GM23338 (cell line): Measurements from ENCODE around the gene MLLT3. TPM values are rescaled to one million over a fixed set of nuclear protein-coding genes. Genes with fewer than 3 reads are reported as not detected.

ENCODE experiments used
- ATAC-seq: fragments of 200-7000 bp; cut with Tn5 transposase; 3 replicates; pipeline ENCODE4 v1.9.1; 2020
- DNase-seq: peaks from one replicate; pipeline ENCODE4 v3.0.0-alpha.2; 2015; ENCODE audit warnings: low spot score
- H2AFZ ChIP-seq: fragments of 200-600 bp; sonication (generic); 2 replicates; pipeline ENCODE4 v1.8.0; 2016; ENCODE audit warnings: antibody characterized with exemption, mild to moderate bottlenecking, moderate library complexity
- H3F3A ChIP-seq: fragments of 200-600 bp; sonication (generic); replicated peaks from 2 replicates; pipeline ENCODE4 v1.8.0; 2017; ENCODE audit warnings: antibody characterized with exemption, mixed run types, low read depth
- H3K27ac ChIP-seq: fragments of 200-600 bp; sonication (generic); 2 replicates; pipeline ENCODE4 v1.6.1; 2016; ENCODE audit warnings: low read depth
- H3K27me3 ChIP-seq: fragments of 200-600 bp; sonication (generic); 2 replicates; pipeline ENCODE4 v1.8.0; 2016; ENCODE audit warnings: mild to moderate bottlenecking, mixed run types, moderate library complexity; ENCODE audit not compliant: insufficient read depth
- H3K36me3 ChIP-seq: fragments of 200-600 bp; sonication (generic); 2 replicates; pipeline ENCODE4 v1.8.0; 2016; ENCODE audit warnings: mild to moderate bottlenecking; ENCODE audit not compliant: insufficient read depth
- H3K4me1 ChIP-seq: fragments of 200-600 bp; sonication (generic); 2 replicates; pipeline ENCODE4 v1.8.0; 2016; ENCODE audit warnings: mild to moderate bottlenecking, moderate library complexity; ENCODE audit not compliant: insufficient read depth
- H3K4me2 ChIP-seq: fragments of 200-600 bp; sonication (generic); 2 replicates; pipeline ENCODE4 v1.7.1; 2017; ENCODE audit warnings: mixed run types
- H3K4me3 ChIP-seq: fragments of 200-600 bp; sonication (generic); 2 replicates; pipeline ENCODE4 v1.6.1; 2016; ENCODE audit warnings: mixed run types
- H3K79me2 ChIP-seq: fragments of 200-600 bp; sonication (generic); replicated peaks from 2 replicates; pipeline ENCODE4 v1.8.0; 2017; ENCODE audit warnings: mild to moderate bottlenecking; ENCODE audit not compliant: insufficient read depth
- H3K9me2 ChIP-seq: fragments of 200-600 bp; sonication (generic); 2 replicates; pipeline ENCODE4 v1.8.0; 2017; ENCODE audit not compliant: insufficient read depth
- H4K20me1 ChIP-seq: fragments of 200-600 bp; sonication (generic); replicated peaks from 2 replicates; pipeline ENCODE4 v1.8.0; 2017; ENCODE audit warnings: mild to moderate bottlenecking; ENCODE audit not compliant: insufficient read depth
- H3K27ac Mint-ChIP-seq: 2 replicates; pipeline ENCODE4 v1.8.0; 2020; ENCODE audit warnings: inconsistent platforms, mild to moderate bottlenecking, moderate library complexity, mixed read lengths
- H3K27me3 Mint-ChIP-seq: 3 replicates; pipeline ENCODE4 v1.8.0; 2022; ENCODE audit warnings: low read depth, mild to moderate bottlenecking, moderate library complexity, mixed read lengths, inconsistent platforms; ENCODE audit not compliant: insufficient read depth, poor library complexity
- H3K36me3 Mint-ChIP-seq: 3 replicates; pipeline ENCODE4 v1.8.0; 2021; ENCODE audit warnings: low read depth, mild to moderate bottlenecking, inconsistent platforms, moderate library complexity, mixed read lengths
- H3K4me1 Mint-ChIP-seq: 3 replicates; pipeline ENCODE4 v1.8.0; 2020; ENCODE audit warnings: mild to moderate bottlenecking, inconsistent platforms, mixed read lengths
- H3K4me3 Mint-ChIP-seq: 3 replicates; pipeline ENCODE4 v1.8.0; 2021; ENCODE audit warnings: moderate library complexity, mild to moderate bottlenecking, inconsistent platforms, mixed read lengths
- H3K9me3 Mint-ChIP-seq: 3 replicates; pipeline ENCODE4 v1.8.0; 2020; ENCODE audit warnings: moderate library complexity, mild to moderate bottlenecking, inconsistent platforms, mixed read lengths
- CREB1 ChIP-seq: fragments of 250-450 bp; sonication (Bioruptor Pico); IDR thresholded peaks from 2 replicates; pipeline ENCODE4 v1.5.0; 2020; ENCODE audit warnings: low read depth, mild to moderate bottlenecking, moderate library complexity
- CTCF ChIP-seq, 2 experiments: fragments of 200-600 bp in 1 of 2; sonication (generic) in 1 of 2; conservative IDR thresholded peaks; 2 replicates each; pipeline versions ENCODE4 v1.5.1 to v1.6.1; 2016 to 2017; ENCODE audit warnings: antibody characterized with exemption in 2 of 2, low read depth in 2 of 2, mild to moderate bottlenecking in 2 of 2, moderate library complexity in 1 of 2
- EZH2 ChIP-seq: fragments of 200-600 bp; sonication (generic); IDR thresholded peaks from one replicate; pipeline ENCODE4 v1.8.0; 2017; ENCODE audit warnings: antibody characterized with exemption, mild to moderate bottlenecking, low read depth; ENCODE audit not compliant: unreplicated experiment
- EZH2phosphoT487 ChIP-seq: fragments of 200-600 bp; sonication (generic); IDR thresholded peaks from one replicate; pipeline ENCODE4 v1.8.1; 2018; ENCODE audit warnings: antibody characterized with exemption; ENCODE audit not compliant: unreplicated experiment
- JUNB ChIP-seq: IDR thresholded peaks from one replicate; pipeline ENCODE4 v1.6.1; 2016; ENCODE audit warnings: antibody characterized with exemption; ENCODE audit not compliant: unreplicated experiment
- NANOG ChIP-seq: IDR thresholded peaks from 2 replicates; pipeline ENCODE4 v1.6.1; 2016; ENCODE audit warnings: antibody characterized with exemption, borderline replicate concordance
- POLR2AphosphoS5 ChIP-seq: IDR thresholded peaks from 2 replicates; pipeline ENCODE4 v1.6.1; 2016; ENCODE audit warnings: antibody characterized with exemption, low read depth
- REST ChIP-seq: IDR thresholded peaks from one replicate; pipeline ENCODE4 v1.6.1; 2018; ENCODE audit warnings: antibody characterized with exemption; ENCODE audit not compliant: unreplicated experiment
- STAT1 ChIP-seq: IDR thresholded peaks from one replicate; pipeline ENCODE4 v1.6.1; 2016; ENCODE audit warnings: antibody characterized with exemption; ENCODE audit not compliant: unreplicated experiment
- ZNF114 ChIP-seq: fragments of 250-450 bp; sonication (Bioruptor Pico); IDR thresholded peaks from 2 replicates; pipeline ENCODE4 v1.5.0; 2020; ENCODE audit warnings: mild to moderate bottlenecking, moderate library complexity
- ZNF331 ChIP-seq: fragments of 250-450 bp; sonication (Bioruptor Pico); IDR thresholded peaks from 2 replicates; pipeline ENCODE4 v1.5.0; 2020; ENCODE audit warnings: low read depth, mild to moderate bottlenecking, moderate library complexity
- ZNF462 ChIP-seq: fragments of 250-450 bp; sonication (Bioruptor Pico); IDR thresholded peaks from 2 replicates; pipeline ENCODE4 v1.5.0; 2020; ENCODE audit warnings: mild to moderate bottlenecking, moderate library complexity
- polyA plus RNA-seq: library from polyadenylated mRNA; unstranded; fragments of >200 nt; fragmentation: Nextera tagmentation; extraction: Ambion mirVana; gene quantifications from 2 replicates; pipeline ENCODE4 v1.2.1, GENCODE V29; 2016
- total RNA-seq: library from RNA; depleted of rRNA; stranded (reverse); fragments of >200 nt; shearing (Covaris generic); gene quantifications from 2 replicates; pipeline ENCODE4 v1.2.3, GENCODE V29; 2014
- TF ChIP-seq, protein P1 (sequence below): IDR thresholded peaks from 2 replicates; pipeline ENCODE4 v1.6.1; 2016; ENCODE audit warnings: antibody characterized with exemption

MLLT3 gene
- total and polyA plus RNA-seq, 2 experiments from 2014 or later = 7.5 to 9.5 TPM

DNA sequence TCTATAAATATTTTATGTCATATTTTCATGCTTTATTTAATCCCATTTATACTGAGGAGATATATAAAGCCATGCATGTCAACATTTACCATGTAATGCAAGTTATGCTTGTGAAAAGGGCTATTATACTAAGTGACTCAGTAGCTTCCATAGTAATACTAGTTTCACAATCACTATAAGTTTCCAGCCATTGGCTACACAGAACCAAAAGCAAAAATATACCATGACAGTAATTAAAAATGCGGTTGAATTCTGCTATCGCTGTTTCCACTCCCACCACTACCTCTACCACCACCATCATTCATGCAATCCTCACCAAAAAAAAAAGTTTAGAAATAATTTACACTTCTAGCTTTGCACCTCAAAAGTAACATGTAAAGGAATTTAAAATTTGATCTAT lies 60.2 kb downstream of the MLLT3 start:
- no peaks in the 10 kb centered on the region for H3K27me3 Mint-ChIP-seq

More for the DNA sequence above, 60.2 kb downstream of the MLLT3 start:
- H3K4me3 ChIP-seq = no peak overlapping the region
- H4K20me1 ChIP-seq = no peaks in the 10 kb centered on the region; the same call in 1 of the 2 replicates
- H3K4me1 Mint-ChIP-seq = peaks cover 27% of the 10 kb centered on the region
- H3K36me3 Mint-ChIP-seq = no peaks in the 10 kb centered on the region
- TF ChIP-seq CTCF (conservative IDR thresholded peaks at IDR 0.05; ENCODE audit: low read depth in 2 of 2) (no peak), CREB1 (CRISPR knock-in tag) (no peak), EZH2phosphoT487 (no peak), ZNF331 (CRISPR knock-in tag) (no peak), ZNF114 (CRISPR knock-in tag) (no peak), NANOG (no peak), JUNB (no peak), EZH2 (no peak), POLR2AphosphoS5 (no peak), STAT1 (no peak), ZNF462 (CRISPR knock-in tag) (no peak), REST (no peak)
- TF ChIP-seq, protein P1, sequence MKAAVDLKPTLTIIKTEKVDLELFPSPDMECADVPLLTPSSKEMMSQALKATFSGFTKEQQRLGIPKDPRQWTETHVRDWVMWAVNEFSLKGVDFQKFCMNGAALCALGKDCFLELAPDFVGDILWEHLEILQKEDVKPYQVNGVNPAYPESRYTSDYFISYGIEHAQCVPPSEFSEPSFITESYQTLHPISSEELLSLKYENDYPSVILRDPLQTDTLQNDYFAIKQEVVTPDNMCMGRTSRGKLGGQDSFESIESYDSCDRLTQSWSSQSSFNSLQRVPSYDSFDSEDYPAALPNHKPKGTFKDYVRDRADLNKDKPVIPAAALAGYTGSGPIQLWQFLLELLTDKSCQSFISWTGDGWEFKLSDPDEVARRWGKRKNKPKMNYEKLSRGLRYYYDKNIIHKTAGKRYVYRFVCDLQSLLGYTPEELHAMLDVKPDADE = no peak
- no peaks in the 10 kb centered on the region for H3K79me2 ChIP-seq
- no peak overlapping the region for H3K27ac ChIP-seq
- H3K4me3 Mint-ChIP-seq = no peak overlapping the region
- H3K4me1 ChIP-seq = peaks cover 15% of the 10 kb centered on the region
- H2AFZ ChIP-seq = no peak overlapping the region
- no peak overlapping the region for H3K4me2 ChIP-seq
- no peaks in the 10 kb centered on the region for H3F3A ChIP-seq
- no peaks in the 10 kb centered on the region for H3K9me2 ChIP-seq
- no peaks in the 10 kb centered on the region for H3K36me3 ChIP-seq
- ATAC-seq = no peak
- H3K27ac Mint-ChIP-seq = no peak overlapping the region
- no peaks in the 10 kb centered on the region for H3K27me3 ChIP-seq
- H3K9me3 Mint-ChIP-seq = no peaks in the 10 kb centered on the region
- no peak for DNase-seq
